BE2C (cell line): ENCODE data around the gene SCO2.
A peak's percentile ranks its signal among the peaks of the same experiment; 100 is the strongest.

Experiments used
- DNase-seq: peaks from one replicate; pipeline ENCODE4 v3.0.0-alpha.2; 2020
- H3K27me3 ChIP-seq: fragments of 250-450 bp; sonication (Bioruptor Pico); 2 replicates; pipeline ENCODE4 v1.5.1; 2020; ENCODE audit warnings: mild to moderate bottlenecking
- H3K36me3 ChIP-seq: fragments of 250-450 bp; sonication (Bioruptor Pico); 2 replicates; pipeline ENCODE4 v1.5.1; 2020; ENCODE audit warnings: mild to moderate bottlenecking
- H3K4me1 ChIP-seq: fragments of 250-450 bp; sonication (Bioruptor Pico); 2 replicates; pipeline ENCODE4 v1.5.1; 2020
- H3K4me3 ChIP-seq: 2 replicates; pipeline ENCODE4 v1.5.1; 2011; ENCODE audit warnings: low read depth, low read length
- H3K9me3 ChIP-seq: fragments of 250-450 bp; sonication (Bioruptor Pico); 2 replicates; pipeline ENCODE4 v1.5.1; 2020
- TF ChIP-seq, protein P1 (sequence below): IDR thresholded peaks from 2 replicates; pipeline ENCODE4 v1.5.1; 2012; ENCODE audit warnings: mild to moderate bottlenecking, low read depth, low read length

SCO2 gene

DNA sequence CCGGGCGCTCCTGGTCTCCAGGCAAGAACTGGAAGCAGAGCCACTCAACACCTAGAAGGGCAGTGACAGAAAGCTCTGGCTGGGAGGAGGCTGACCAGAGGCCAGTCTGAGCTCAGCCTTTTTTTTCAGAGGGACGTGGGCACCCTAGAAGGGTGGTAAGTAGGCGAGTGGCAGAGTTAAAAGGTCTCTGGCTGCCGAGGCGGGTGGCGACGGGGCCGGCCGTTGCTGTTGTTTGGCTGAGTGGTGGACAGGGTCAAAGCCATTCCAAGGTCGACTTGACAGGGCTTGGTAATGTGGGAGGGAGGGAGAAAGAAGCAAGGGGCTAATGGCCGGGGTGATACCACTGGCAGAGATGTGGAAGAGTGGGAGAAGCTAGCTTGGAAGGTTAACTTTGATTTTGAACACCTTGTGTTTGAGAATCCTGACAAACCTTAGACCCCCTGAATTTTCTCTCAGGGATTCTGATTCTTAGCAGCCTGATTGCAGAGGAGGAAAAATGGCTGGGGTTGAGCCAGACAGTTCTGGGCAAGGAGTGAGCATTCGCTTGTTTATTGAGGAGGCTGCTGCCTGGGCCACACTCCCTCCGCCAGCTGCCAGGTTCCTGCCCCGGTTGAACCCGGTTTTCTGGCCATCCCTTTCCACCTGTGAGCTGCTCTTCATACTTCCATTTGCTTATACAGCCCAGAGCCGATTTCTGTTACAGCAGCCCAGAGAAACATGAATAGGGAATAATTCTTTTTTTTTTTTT lies 38.2 kb upstream of the SCO2 start:
- peak overlapping the region; percentile 73 for H3K4me3 ChIP-seq
- H3K27me3 ChIP-seq: 0 out of 2 replicates have a peak, but pooled peaks cover 4% of the 10 kb centered on the region
- no peaks in the 10 kb centered on the region for H3K9me3 ChIP-seq
- no peak for DNase-seq
- TF ChIP-seq, protein P1, sequence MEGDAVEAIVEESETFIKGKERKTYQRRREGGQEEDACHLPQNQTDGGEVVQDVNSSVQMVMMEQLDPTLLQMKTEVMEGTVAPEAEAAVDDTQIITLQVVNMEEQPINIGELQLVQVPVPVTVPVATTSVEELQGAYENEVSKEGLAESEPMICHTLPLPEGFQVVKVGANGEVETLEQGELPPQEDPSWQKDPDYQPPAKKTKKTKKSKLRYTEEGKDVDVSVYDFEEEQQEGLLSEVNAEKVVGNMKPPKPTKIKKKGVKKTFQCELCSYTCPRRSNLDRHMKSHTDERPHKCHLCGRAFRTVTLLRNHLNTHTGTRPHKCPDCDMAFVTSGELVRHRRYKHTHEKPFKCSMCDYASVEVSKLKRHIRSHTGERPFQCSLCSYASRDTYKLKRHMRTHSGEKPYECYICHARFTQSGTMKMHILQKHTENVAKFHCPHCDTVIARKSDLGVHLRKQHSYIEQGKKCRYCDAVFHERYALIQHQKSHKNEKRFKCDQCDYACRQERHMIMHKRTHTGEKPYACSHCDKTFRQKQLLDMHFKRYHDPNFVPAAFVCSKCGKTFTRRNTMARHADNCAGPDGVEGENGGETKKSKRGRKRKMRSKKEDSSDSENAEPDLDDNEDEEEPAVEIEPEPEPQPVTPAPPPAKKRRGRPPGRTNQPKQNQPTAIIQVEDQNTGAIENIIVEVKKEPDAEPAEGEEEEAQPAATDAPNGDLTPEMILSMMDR: no peak
- no peaks in the 10 kb centered on the region for H3K36me3 ChIP-seq
- H3K4me1 ChIP-seq: no peaks in the 10 kb centered on the region

DNA sequence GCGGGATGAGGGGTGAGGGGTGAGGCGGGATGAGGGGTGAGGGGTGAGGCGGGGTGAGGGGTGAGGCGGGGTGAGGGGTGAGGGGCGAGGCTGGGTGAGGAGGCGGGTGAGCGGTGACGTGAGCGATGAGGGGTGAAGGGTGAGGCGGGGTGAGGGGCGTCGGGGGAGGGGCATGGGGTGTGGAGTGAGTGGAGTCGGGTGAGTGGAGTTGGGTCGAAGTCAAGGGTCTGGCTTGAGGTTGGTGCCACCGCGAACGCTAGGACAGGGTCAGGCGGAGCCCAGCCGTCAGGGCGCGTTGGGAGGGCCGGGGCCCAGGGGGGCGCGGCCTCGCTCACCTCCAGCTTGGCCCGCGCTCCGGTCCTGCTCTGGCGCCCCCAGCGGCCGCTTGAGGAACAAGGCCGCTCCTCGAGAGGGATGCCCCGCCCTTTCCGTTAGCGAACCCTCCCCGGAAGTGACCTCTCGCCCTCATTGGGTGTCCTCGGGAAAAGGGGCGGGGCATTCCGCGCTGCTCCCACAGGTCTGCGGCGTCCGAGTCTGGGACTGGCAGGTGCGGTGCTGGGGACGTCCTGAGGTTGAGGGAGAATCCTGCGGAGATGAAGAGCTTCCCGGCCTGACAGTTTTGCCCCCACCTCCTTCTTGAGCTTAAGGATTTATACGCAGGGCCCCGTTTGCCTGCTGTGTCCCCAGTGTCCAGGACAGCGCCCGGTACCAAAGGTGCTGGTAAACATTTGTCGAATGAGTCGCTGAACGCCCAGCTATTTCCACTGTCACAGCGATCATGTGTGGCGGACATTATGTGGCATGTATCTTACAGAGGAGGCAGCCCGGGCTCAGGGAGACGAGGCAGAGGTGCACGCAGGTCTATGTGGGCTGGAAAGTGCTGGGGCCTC lies 37.4 kb upstream of the SCO2 start, which contains the start of gene SYCE3:
TSS of gene SYCE3 (minus strand) at position 397 of the 890 bp plus-strand sequence. CDS start 6,514 bp downstream, outside the sequence.
- Histone ChIP-seq H3K4me1 (no peaks in the 10 kb centered on the region), H3K9me3 (no peaks in the 10 kb centered on the region), H3K27me3 (0 out of 2 replicates have a peak, but pooled peaks cover 4% of the 10 kb centered on the region), H3K4me3 (peak within 1 kb of the TSS; percentile 73), H3K36me3 (no peaks in the 10 kb centered on the region)
- peak; percentile 99 for DNase-seq
- TF ChIP-seq, protein P1: peak; percentile 88

DNA sequence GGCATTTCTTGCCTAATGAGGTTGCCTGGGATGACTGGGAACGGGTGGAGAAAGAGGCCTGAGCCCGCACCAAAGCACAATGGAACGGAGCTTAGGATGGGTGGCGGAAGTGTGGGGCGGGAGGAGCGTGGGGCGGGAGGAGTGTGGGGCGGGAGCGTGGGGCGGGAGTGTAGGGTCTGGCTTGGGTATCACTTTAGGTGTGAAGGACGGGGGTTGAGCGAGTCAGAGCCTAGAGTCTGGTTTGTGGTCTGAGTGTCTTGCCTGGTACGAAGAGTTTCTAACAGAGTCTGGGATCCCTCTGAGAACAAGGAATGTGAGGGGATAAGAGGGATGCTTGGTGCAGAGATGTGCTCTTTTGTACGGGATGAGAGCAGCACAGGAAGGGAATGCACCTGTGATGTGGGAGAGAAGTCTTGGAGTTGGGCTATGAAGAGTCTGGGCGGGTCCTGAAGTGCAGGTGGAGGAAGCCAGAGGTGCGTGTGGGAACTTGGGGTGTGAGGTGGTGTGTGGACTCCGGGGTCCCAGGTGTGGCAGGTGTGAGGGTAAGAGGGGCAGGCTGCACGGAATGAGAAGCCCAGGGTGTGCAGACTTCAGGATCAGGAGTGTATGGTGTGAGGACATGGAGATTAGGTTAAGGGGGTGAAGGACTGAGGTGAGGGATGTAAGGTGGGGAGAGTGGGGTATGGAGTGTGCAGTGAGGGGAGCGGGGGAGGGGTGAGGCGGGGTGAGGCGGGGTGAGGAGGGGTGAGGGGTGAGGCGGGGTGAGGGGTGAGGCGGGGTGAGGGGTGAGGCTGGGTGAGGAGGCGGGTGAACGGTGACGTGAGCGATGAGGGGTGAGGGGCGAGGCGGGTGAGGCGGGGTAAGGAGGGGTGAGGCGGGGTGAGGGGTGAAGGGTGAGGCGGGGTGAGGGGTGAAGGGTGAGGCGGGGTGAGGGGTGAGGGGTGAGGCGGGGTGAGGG lies 36.3 kb upstream of the SCO2 start:
- no peak for DNase-seq
- Histone ChIP-seq H3K4me3 (no peak overlapping the region), H3K9me3 (no peaks in the 10 kb centered on the region), H3K4me1 (no peaks in the 10 kb centered on the region), H3K27me3 (0 out of 2 replicates have a peak, but pooled peaks cover 4% of the 10 kb centered on the region), H3K36me3 (no peaks in the 10 kb centered on the region)
- TF ChIP-seq, protein P1: no peak

DNA sequence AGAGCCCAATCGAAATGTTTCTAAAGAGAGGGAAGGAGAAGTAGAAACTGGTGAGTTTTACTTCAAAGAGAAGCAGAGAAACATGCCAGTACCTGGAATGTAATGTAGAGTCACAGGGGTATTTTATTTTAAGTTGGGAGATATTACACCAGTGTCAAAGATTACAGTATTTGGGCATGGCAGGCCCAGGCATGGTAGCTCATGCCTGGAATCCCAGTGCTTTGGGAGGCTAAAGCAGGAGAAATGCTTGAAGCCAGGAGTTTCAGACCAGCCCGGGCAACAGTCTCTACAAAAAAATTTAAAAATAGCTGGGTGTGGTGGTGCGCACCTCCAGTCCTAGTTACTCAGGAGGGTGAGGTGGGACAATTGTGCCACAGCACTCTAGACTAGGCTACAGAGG lies 34.6 kb upstream of the SCO2 start:
- H3K4me3 ChIP-seq: no peak overlapping the region
- H3K27me3 ChIP-seq: 0 out of 2 replicates have a peak, but pooled peaks cover 4% of the 10 kb centered on the region
- TF ChIP-seq, protein P1: no peak
- DNase-seq: no peak
- H3K4me1 ChIP-seq: no peaks in the 10 kb centered on the region
- no peaks in the 10 kb centered on the region for H3K36me3 ChIP-seq
- H3K9me3 ChIP-seq: no peaks in the 10 kb centered on the region

DNA sequence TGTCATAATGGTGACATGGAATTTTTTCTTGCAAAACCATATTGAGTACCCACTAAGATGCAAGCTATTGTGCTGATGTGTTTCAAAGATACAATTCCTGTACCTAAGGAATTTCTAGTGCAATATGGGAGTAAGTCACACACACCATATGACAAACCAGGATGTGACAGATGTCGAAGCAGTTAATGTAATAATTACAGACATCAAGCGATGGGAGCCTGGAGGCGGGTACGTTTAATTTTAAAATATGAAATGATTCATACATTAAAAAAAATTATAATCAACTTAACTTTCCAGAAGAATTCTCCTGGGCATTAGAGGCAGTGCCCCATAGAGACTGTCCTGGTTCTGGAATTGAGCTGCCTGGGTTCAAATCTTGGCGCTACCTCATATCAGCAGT lies 31.3 kb upstream of the SCO2 start:
- DNase-seq: no peak
- no peaks in the 10 kb centered on the region for H3K9me3 ChIP-seq
- no peaks in the 10 kb centered on the region for H3K36me3 ChIP-seq
- TF ChIP-seq, protein P1: no peak
- H3K27me3 ChIP-seq: no peaks in the 10 kb centered on the region
- no peaks in the 10 kb centered on the region for H3K4me1 ChIP-seq
- no peak overlapping the region for H3K4me3 ChIP-seq
